Fibroblast of pulmonary artery (primary cell): ENCODE measurements around the gene TENM4.

Experiments used
- DNase-seq: peaks from one replicate; pipeline ENCODE4 v3.0.0-alpha.2; 2010; ENCODE audit warnings: low read depth
- H3K4me3 ChIP-seq: replicated peaks from 2 replicates; pipeline ENCODE4 v1.5.1; 2011; ENCODE audit warnings: low read depth, mild to moderate bottlenecking, control low read depth, low read length, moderate library complexity
- TF ChIP-seq, protein P1 (sequence below): IDR thresholded peaks from 2 replicates; pipeline ENCODE4 v1.5.1; 2011; ENCODE audit warnings: mild to moderate bottlenecking, control low read depth, low read length, inconsistent platforms; ENCODE audit errors: missing control alignments

Gene TENM4

GRCh38 chr11:78856211-78856610, 584.6 kb downstream of the TENM4 start:
- DNase-seq = no peak
- TF ChIP-seq, protein P1, sequence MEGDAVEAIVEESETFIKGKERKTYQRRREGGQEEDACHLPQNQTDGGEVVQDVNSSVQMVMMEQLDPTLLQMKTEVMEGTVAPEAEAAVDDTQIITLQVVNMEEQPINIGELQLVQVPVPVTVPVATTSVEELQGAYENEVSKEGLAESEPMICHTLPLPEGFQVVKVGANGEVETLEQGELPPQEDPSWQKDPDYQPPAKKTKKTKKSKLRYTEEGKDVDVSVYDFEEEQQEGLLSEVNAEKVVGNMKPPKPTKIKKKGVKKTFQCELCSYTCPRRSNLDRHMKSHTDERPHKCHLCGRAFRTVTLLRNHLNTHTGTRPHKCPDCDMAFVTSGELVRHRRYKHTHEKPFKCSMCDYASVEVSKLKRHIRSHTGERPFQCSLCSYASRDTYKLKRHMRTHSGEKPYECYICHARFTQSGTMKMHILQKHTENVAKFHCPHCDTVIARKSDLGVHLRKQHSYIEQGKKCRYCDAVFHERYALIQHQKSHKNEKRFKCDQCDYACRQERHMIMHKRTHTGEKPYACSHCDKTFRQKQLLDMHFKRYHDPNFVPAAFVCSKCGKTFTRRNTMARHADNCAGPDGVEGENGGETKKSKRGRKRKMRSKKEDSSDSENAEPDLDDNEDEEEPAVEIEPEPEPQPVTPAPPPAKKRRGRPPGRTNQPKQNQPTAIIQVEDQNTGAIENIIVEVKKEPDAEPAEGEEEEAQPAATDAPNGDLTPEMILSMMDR = no peak

GRCh38 chr11:78855116-78855515, 585.7 kb downstream of the TENM4 start:
- DNase-seq = no peak
- TF ChIP-seq, protein P1 = no peak
- no peak overlapping the region for H3K4me3 ChIP-seq

More at GRCh38 chr11:78856211-78856610, 584.6 kb downstream of the TENM4 start:
- no peak overlapping the region for H3K4me3 ChIP-seq

- TF ChIP-seq, protein P1 = no peak
- DNase-seq = no peak
- H3K4me3 ChIP-seq = no peak overlapping the region
Observed at GRCh38 chr11:78853521-78853920, 587.3 kb downstream of the TENM4 start.

- TF ChIP-seq, protein P1 = no peak
- no peak overlapping the region for H3K4me3 ChIP-seq
- no peak for DNase-seq
Observed at GRCh38 chr11:78851878-78852586, 588.8 kb downstream of the TENM4 start.

DNA sequence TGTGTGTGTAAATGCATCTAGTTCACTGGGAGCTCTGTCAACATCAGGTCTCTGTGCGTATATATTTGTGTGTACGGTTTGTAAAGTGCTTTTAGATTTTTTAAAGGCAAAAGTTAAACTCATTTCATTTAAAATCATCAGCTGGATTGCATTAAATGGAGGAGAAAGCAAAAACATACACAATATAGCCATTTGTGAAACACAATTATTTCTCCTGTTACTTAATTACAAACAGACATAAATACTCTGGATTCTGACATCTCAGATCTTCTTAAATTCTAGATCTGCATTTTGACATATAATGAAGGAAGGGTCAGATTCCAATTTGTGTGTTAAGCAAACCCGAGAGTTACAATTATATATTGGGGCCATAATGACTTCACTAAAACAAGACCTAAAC, 590.8 kb downstream of the TENM4 start:
- TF ChIP-seq, protein P1 = no peak
- DNase-seq = no peak
- no peak overlapping the region for H3K4me3 ChIP-seq

- TF ChIP-seq, protein P1 = no peak
- no peak overlapping the region for H3K4me3 ChIP-seq
- DNase-seq = no peak
Observed at GRCh38 chr11:78846269-78846668, 594.6 kb downstream of the TENM4 start.

DNA sequence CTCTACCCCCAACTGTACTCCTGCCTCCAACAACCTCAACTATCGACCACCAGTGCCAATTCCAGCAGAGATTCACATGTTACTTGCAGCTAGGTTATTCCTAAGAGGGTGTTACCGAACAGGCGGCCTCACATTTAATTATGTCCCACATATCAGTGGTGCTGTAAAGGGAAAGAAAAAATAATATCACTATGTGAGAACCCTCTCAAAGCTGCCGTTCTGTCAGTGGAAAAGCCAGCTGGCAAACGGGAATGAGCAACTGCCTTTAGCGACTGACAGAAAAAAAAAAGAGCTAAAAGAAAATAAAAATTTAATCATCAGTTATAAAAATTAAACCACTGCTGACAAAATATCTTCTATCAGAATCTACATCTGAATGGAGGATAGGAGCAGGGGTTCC, 595.3 kb downstream of the TENM4 start:
- H3K4me3 ChIP-seq = no peak overlapping the region
- TF ChIP-seq, protein P1 = no peak

More for the DNA sequence above, 595.3 kb downstream of the TENM4 start:
- DNase-seq = no peak
